DND-41 (cell line): Measurements from ENCODE around the gene ITPR2.

Experiments
- CTCF ChIP-seq: IDR thresholded peaks from 2 replicates; pipeline ENCODE4 v1.5.1; 2012; ENCODE audit warnings: borderline replicate concordance, low read length, moderate library complexity, mild to moderate bottlenecking; ENCODE audit not compliant: poor library complexity, severe bottlenecking; ENCODE audit errors: extremely low read depth
- EZH2 ChIP-seq: IDR thresholded peaks from 3 replicates; pipeline ENCODE4 v1.6.1; 2012; ENCODE audit warnings: borderline replicate concordance, low read depth, mild to moderate bottlenecking, moderate library complexity, low read length, inconsistent platforms; ENCODE audit not compliant: severe bottlenecking

DNA sequence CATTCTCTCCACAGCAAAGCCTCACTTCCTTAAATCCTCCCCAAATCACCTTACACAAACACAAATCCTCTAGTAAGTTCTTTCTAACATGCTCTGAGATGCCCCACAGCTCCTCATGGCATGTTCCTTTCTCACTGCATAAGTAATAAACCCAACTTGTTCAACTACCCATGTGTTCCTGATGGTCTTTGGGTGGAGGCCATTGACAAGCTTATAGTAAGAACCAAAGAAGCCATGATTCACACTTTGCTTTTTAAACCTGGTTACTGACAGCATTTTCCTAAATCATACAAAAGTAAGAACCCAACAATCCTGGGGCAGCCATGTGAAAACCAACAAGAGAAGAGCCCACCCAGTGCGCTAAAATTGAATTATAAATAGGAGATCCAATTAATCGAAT is 138.6 kb downstream of the ITPR2 start:
- TF ChIP-seq CTCF = no peak
- TF ChIP-seq EZH2 = no peak
